ENCODE results near the gene HOXD10.

The HOXD10 gene

DNA sequence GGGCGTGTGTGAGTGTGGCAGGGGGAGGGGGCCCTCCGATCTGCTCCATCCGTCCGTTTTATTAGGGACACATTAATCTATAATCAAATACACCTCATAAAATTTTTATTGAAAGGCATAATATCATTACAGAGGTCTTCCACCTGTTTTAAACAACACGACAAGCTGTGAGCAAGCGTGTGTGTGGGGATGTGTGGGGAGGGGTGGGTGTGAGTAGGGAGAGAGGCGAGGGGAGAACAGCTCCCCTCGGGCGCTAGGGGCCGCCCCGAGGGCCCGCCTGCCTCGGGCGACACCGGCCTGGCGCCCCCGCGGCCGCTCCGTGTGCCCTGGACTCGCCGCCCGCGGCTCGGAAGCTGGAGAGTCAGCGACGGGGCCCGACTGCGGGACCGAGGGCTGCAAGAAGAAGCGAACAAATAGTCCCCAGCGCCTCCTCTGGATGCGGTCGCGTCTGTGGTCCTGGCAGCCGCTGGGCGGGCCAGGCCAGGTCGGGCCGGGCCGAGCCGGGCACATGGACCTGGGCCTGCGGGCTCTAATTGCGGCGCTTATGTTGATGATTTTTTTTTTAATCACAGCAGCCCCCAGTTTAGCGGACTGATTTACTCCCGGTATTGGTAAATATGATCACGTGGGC is 5.6 kb downstream of the HOXD10 start:
- DNase-seq = no peak

GRCh38 chr2:176122683-176123410 is 6.3 kb downstream of the HOXD10 start, which contains the start of gene HOXD9:
HOXD9 (plus strand) TSS chr2:176122719; CDS start chr2:176122769, 50 bp downstream.
- DNase-seq = no peak

DNA sequence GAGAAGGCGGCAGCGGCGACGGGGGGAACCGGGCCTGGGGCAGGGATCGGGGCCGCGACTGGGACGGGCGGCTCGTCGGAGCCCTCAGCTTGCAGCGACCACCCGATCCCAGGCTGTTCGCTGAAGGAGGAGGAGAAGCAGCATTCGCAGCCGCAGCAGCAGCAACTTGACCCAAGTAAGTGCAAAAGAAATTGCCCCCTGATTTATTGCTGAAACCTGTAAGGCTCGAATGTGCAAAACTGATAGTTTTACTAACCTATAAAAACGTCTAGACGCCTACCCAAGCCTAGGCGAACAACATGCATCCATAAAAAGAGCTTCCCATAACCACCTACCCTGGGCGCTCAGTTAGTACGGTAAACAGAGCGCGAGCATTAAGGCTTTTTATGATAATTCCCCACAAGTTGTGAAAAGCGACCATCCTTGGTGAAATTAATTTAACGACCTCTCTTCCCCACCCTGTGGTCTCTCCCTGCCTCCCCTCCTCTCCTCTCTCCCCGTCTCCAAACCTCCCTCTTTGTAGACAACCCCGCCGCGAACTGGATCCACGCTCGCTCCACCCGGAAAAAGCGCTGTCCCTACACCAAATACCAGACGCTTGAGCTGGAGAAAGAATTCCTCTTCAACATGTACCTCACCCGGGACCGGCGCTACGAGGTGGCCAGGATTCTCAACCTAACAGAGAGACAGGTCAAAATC is 7.0 kb downstream of the HOXD10 start:
- DNase-seq = no peak

GRCh38 chr2:176124110-176124946 is 7.8 kb downstream of the HOXD10 start:
- no peak for DNase-seq

GRCh38 chr2:176124947-176125771 is 8.6 kb downstream of the HOXD10 start:
- DNase-seq = no peak

- no peak for DNase-seq
Measured at GRCh38 chr2:176125772-176126054, 9.1 kb downstream of the HOXD10 start.

- peak in 39 of 56 donors; percentile 1 to 84 (median 19) for DNase-seq
Measured at GRCh38 chr2:176126929-176127773, 10.6 kb downstream of the HOXD10 start.

GRCh38 chr2:176127774-176128072 is 11.1 kb downstream of the HOXD10 start:
- no peak for DNase-seq

GRCh38 chr2:176128172-176128981 is 11.8 kb downstream of the HOXD10 start:
- DNase-seq = no peak

GRCh38 chr2:176128982-176129796 is 12.6 kb downstream of the HOXD10 start, which contains the start of gene HOXD8:
HOXD8 (plus strand) TSS chr2:176129705; CDS start chr2:176130367, 662 bp downstream.
- no peak for DNase-seq

DNA sequence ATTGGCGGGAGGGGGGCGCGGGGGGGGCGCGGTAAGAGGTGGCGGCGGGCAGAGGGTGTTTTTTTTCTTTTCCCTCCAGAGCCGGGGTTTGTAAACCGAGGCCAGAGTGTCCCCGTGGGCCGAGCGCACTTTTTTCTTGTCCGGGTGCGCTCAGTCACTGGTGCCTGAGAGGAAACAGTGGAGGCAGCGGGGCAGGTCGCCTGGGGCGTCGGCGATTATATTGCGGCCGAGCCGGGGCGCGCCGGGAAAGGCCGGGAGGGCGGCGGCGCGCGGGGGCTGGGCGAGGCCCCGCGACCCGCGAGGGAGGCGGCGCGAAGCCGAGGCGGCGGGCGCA is 13.2 kb downstream of the HOXD10 start:
- no peak for DNase-seq

DNA sequence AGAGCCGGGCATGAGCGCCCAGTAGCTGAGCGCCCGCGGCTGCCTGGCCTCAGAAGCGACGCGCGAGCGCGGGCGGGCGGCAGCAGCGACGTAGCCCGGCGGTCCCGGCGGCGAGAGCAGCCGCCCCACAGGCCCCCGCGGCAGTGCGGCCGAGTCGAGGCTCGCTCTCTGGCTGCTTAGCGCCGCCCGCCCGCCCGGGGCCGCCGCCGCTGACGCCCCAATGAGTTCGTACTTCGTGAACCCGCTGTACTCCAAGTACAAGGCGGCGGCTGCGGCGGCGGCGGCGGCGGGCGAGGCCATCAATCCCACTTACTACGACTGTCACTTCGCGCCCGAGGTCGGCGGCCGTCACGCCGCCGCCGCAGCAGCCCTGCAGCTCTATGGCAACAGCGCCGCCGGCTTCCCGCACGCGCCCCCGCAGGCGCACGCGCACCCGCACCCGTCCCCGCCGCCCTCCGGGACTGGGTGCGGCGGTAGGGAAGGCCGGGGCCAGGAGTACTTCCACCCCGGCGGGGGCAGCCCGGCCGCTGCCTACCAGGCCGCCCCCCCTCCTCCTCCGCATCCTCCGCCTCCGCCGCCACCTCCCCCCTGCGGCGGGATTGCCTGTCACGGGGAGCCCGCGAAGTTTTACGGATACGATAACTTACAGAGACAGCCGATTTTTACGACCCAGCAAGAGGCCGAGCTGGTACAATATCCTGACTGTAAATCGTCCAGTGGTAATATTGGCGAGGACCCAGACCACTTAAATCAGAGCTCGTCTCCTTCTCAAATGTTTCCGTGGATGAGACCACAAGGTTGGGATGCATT is 13.8 kb downstream of the HOXD10 start:
- no peak for DNase-seq

DNA sequence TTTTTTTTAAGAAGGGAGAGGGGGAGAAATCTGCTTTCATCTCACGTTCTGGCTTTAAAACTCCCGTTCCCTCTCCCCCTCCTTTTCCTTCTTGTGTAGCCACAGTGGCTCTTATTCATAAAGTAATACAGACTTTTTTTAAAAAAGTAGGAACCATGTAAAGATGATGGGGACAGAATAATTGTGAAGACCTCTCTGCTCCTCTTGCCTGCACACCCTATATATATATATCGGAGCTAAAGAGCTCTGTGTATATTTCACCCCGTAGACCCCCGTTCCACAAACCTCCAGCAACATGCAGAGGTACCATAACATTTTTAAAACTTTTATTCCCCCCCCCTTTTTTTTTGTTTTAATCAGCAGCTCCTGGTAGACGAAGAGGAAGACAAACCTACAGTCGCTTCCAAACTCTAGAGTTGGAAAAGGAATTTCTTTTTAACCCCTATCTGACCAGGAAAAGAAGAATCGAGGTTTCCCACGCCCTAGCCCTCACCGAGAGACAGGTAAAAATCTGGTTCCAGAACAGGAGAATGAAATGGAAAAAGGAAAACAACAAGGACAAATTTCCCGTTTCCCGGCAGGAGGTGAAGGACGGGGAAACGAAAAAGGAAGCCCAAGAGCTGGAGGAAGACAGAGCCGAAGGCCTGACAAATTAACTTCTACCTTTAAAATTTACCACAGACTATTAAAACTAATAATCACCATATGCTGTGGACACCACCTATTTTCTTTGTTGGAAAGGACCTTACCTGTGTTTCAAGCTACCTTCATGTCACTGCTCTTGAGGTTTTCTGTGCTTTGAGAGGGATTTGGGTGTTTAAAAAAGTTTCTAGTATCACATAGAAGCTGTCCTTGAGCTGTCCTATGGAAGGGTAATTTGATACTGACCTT is 14.6 kb downstream of the HOXD10 start:
- DNase-seq = no peak

DNA sequence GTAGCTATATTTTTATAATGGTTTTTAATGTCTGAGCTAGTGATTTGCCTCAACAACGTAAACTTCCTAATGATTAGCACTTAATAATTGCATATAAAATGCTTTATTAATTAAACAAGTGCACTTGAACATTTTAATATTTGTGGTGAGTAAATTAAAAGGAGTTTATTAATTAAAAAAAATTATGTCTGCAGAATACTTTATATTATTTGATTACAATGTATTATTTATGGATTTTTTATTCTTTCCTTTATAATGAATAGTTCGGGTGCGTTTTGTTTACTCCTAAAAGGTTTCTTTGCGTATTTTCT is 15.2 kb downstream of the HOXD10 start:
- DNase-seq = no peak

GRCh38 chr2:176132205-176133171 is 15.9 kb downstream of the HOXD10 start:
- no peak for DNase-seq

Data from amygdala (tissue), 56 donors.